IPS-NIHi7 (cell line): Measurements from ENCODE around the gene OIP5.

Experiments used
- DNase-seq: peaks from one replicate; pipeline ENCODE4 v3.0.0; 2012; ENCODE audit warnings: mixed read lengths; ENCODE audit errors: extremely low spot score

OIP5 gene

GRCh38 chr15:41259546-41260189, 72.7 kb downstream of the OIP5 start:
- no peak for DNase-seq
